NCI-H69 (cell line): Measurements from ENCODE around the gene NKX3-2.
A peak's percentile ranks its signal among the peaks of the same experiment; 100 is the strongest.

Experiments
- DNase-seq: peaks from one replicate; lab custom pipeline; 2025; lab: John Stamatoyannopoulos, UW

Gene NKX3-2

DNA sequence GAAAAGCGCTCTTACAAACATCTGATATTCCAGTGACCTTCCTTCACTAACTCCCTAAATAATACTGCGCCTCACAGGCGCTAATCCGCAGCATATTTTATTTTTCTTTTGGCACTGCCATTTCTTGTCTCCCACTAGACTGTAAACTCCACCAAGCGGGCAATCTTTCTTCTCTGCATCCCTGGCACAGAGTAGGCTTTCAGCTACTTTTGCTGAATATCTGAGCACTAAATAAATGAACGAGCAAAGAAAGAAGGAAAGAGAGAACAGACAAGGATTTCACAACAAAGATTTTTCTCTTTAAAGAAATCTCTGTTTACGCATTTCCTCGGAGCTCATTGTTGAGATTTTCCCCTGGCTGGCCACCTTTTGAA lies 12.7 kb downstream of the NKX3-2 start:
- no peak for DNase-seq

DNA sequence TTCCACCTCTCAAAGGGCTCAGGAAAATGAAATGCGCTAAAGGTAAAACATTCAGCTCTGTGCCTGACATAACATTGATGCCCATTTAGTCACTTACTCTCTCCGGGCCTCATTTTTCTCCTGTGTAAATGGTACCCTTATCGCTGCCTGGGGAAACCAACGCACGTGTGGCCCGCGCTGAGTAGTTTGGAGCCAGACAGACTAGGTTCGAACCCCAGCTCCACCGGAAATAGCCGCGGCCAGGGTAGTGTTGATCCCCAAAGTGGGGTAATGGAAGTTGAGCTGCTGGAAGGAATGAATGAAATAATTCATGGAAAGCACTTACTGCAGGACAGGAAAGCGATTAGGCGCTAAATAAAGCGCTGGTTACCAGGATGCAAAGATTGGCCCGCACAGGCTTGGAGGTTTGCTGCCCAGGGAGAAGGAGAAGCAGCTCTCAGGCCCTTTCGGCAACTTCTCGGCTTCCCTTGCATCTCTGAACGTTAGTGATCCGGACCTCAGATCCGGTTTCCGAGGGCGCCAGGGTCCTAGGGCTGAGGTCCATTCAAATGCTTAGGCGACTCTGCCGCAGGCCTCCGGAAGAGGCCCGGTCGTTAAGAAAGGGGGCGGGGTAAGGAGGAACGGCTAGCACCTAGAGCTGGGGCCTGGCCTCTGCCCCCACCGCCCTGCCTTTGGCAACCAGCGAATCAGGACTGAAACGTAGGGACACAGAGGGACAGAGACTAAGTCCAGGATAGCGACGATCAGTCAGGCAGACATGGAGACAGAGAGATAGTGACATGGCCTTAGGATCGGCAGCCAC lies 13.3 kb downstream of the NKX3-2 start:
- no peak for DNase-seq

DNA sequence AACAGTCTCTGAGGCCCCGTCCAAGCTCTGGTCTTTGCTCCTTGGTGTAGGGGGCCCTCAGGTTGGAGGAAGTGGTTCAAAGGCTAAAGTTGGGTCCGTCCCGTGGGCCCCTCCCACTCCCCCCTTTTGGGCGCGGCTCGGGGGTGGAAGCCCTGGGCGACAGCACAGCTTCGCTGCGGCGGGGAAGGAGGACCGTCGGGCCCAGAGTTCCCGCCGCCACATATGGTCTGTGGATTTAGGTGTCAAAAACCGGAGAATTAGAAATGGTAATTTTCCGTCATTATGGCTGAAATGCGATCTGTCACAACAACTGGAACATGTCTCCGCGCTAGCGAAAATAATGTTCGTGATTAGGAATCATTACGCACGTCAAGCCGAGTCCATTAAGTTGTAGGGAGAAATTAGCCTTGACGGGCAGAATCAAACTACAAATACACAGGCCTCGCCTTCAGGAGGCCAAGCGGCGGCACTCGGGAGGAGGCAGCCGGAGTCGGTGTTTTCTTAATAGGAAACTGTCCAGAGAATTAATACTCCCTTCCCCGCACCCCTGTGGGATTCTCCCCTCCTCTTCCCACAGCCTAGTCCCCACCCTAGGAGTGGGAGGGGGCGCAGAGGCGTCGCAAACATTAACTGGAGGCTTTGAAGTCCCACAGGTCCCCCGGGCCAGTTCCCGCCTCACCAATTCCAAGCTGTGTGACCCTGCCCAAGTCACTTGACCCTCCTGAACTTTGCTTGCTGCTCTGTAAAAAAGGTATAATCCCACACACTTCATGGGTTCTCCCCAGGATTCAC lies 15.0 kb downstream of the NKX3-2 start:
- DNase-seq, result peak; percentile 59

- DNase-seq, result peak; percentile 59
Measured at GRCh38 chr4:13528821-13529127, 15.5 kb downstream of the NKX3-2 start.

GRCh38 chr4:13527981-13528820 lies 16.1 kb downstream of the NKX3-2 start:
- DNase-seq, result peak; percentile 60

- peak; percentile 40 for DNase-seq
Measured at GRCh38 chr4:13527192-13527980, 16.9 kb downstream of the NKX3-2 start.

DNA sequence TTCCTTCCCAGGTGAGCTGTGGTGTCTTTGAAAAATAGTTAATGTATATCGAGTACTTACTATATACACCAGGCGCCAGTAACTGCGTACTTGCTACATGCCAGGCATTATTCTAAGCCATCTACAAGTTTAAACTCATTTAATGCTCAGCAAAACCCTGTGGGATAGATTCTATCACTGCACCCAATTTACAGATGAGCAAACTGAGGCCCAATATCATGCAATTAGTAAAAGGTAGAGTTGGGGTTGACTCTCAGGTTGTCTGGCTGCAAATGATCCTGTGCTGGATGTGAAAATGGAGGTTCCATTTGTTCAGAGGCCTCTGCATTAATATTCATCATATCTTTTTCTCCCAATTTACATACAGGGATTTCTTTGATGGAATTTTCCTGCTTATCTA lies 17.6 kb downstream of the NKX3-2 start:
- no peak for DNase-seq

DNA sequence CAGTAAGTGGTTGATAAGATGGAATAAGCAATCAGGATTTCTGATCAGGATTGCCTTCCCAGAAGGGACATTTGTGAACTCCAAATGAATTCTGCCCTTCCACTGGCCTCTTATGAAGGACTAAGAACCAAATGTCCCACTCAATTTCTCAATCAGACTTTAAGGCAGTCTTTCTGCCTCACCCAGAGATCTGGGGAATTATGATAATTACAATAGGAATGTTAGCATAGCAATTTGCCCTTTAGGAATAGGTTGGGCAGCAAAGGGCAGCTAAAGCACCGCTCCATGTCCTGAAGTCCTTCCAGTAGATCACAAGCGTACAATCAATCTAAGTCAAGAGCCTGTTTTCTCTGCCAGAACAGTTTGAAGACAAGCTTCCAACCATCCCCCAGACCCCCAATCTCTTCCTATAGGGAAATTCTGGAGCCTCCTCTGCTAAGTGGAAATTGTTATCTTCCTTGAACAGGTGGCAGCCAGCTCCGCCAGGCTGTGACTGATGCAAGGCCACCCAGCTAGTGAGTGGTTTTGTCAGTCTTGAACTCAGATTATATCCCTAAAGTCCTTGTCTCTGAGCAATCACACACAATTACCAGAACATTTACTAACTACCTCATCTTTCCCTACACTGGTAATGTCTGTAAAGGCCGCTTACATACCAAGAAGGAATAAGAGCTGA lies 18.6 kb downstream of the NKX3-2 start:
- peak; percentile 3 for DNase-seq

- no peak for DNase-seq
Measured at GRCh38 chr4:13524504-13525243, 19.6 kb downstream of the NKX3-2 start.

DNA sequence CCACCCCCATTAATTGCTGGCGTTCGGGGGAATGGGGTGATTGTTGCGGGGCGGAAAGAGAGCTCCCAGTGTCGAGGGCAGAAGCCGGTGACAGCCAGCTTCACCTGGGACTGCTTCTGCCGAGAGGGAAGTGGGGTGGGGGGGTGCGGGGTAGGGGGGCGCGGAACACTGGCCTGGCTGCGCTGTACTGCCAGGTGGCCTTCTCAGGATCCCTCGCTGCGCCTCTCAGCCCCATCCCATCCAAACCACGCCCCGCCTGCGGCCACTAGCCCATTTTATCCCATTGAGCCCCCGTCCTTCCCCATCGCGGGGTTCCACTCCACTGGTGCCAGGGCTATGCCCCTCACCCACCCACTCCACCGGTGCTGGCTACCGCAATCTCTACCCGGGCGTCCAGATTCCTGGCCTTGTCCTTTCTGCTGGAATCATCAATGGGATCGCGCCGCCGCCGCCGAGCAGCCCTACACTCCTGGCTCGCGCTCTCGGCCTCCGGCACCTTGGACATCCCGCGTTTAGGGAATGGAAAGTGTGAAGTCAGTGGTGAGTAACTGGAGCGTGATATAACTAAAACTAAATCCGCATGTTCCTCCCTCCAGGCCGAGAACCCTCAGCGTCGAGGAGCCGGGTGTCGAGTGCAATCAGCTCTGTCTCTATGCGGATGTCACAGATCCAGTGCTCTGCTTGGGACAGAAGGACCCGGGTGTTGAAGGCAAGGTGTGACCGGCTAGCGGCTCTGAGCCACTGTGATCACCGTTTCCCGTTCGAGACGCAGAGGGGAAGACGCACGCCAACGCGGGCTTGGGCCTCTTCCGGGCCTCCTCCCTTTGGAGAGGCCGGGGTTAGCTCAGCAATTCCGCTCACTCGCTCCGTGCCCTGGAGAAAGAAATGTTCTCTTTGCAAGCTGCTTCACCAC lies 20.5 kb downstream of the NKX3-2 start:
- no peak for DNase-seq

GRCh38 chr4:13523105-13523477 lies 21.2 kb downstream of the NKX3-2 start:
- no peak for DNase-seq

- no peak for DNase-seq
Measured at GRCh38 chr4:13522282-13523104, 21.8 kb downstream of the NKX3-2 start.

DNA sequence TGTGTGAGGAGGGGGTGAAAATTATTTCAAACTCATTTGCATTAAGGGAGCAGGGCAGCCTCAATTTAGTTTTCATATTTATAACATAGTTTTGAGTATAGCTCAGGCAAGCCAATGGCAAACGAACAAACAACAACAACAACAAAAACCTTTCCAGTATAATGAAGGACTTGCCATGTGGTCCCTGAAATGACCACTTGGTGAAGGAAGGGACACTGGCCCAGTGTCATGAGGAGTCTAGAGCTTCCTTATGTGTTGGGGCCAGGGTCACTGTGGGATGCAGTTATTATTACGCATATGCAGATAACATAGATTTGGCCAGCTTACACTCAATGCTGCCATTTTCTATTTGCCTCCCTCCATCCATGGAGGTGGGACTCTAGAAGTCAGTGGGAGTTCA lies 23.3 kb downstream of the NKX3-2 start:
- DNase-seq, result no peak

DNA sequence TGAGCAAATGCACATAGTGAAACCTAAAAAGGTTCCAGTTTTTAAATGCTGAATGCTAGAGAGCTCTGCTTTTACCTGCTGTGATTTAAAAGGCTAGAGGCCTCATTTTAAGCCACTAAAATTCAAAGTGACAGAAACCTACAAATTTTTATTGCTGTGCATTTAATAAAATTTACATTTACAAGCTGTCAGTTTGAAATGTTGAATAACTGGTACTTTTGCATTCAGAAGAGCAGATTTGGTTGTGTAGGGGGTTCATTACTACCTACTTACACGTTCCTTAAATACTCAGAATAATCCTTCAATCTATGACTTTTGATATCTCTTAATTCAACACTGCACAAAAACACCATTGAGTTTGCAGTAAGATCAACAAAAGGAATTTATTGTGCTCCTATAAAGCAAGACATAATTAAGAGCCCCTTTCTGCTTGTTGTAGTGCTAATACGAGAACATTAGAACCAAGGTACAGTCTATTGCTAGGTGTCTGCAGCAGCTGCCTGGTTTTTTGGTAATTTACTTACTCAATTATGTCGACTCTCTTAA lies 27.9 kb downstream of the NKX3-2 start:
- peak; percentile 71 for DNase-seq

GRCh38 chr4:13515268-13515667 lies 29.0 kb downstream of the NKX3-2 start:
- DNase-seq, result peak; percentile 82

- DNase-seq, result no peak
Measured at GRCh38 chr4:13514722-13515121, 29.6 kb downstream of the NKX3-2 start.

GRCh38 chr4:13511101-13511500 lies 33.2 kb downstream of the NKX3-2 start:
- DNase-seq, result no peak

DNA sequence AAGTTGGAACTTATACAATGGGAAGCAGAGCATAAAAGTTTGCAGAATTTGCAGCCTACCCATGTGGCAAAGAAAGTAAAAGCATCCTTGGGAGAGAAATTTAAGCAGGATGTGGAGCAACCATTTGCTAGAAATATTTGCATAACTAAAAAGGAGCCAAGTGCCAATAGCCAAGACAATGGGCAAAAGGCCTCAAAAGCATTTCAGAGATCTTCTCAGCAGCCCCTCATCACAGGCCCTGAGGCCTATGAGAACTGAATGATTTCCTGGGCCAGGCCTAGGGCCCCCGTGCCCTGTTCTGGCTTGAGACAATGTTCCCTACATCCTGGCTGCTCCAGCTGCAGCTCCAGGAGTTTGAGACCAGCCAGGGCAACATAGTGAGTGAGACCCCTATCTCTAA lies 34.9 kb downstream of the NKX3-2 start:
- no peak for DNase-seq
